ENCODE measurements around the gene DLX5.

GRCh38 chr7:97024209-97025129, at the start of gene DLX5:
- TF ChIP-seq TAF1 (IDR thresholded peaks at IDR 0.05; ENCODE audit: borderline replicate concordance, insufficient read depth, low read length), result no peak
- TF ChIP-seq POLR2AphosphoS5 (IDR thresholded peaks at IDR 0.05; ENCODE audit: low read depth, low read length), result no peak
- no peak for TF ChIP-seq SIN3A (IDR thresholded peaks at IDR 0.05; ENCODE audit: borderline replicate concordance, insufficient read depth, low read length)

All from PFSK-1 (cell line).